ENCODE results near the gene INTS3.

The INTS3 gene
- 87.1 to 117 (median 93.4) reads per million in 4 experiments for total RNA-seq

DNA sequence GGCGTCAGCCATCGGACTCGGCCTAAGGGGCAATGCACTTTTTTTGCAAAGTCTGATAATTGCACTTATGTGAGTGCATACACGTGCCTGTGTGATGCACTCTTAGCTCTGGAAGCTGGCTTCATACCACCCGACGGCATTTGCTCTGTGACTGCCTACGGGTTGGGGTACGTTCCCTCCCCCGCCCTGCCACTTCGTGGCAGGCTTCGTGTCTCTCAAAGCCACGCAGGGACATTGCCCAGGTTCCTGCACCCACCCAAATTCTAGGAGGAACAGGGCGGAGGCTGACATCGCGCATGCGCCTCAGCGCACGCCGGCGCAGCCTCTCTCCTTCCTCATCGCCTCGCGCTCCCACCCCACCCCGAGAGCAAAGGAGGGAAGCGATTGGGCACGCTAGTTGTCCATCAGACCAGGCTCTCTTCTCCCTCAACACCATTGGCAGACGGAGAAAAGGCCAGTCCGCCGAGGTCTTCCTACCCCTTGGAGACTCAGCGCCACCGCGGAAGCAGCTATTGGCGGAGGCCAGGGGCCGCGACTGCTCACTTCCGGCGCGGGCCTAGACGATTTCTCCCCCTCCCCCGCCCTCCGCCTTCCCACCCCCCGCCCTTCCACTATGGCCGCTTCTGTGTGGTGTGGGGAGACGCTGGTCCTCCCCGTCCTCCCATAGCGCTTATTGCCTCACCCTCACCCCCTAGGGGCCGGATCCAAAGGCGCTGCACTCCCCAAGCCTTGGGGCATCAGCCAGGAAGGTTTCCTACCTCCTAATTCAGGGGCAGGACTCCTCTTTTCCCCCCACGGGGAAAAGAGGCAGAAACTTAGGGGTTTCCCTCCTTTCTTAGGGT lies at the start of gene INTS3:
Gene INTS3, plus strand, starts transcription at position 588 of the 842 bp plus-strand sequence. CDS start 585 bp downstream, outside the sequence.
- peak; percentile 99 for DNase-seq

GRCh38 chr1:153678519-153679336 lies 49.1 kb upstream of the INTS3 start, which contains the start of gene NPR1:
Gene NPR1 (plus strand): TSS chr1:153678688. CDS start chr1:153679109, 421 bp downstream.
- DNase-seq: no peak

GRCh38 chr1:153679337-153680119 lies 48.3 kb upstream of the INTS3 start:
- DNase-seq: no peak

- no peak for DNase-seq
Observed at GRCh38 chr1:153680120-153680403, 47.8 kb upstream of the INTS3 start.

DNA sequence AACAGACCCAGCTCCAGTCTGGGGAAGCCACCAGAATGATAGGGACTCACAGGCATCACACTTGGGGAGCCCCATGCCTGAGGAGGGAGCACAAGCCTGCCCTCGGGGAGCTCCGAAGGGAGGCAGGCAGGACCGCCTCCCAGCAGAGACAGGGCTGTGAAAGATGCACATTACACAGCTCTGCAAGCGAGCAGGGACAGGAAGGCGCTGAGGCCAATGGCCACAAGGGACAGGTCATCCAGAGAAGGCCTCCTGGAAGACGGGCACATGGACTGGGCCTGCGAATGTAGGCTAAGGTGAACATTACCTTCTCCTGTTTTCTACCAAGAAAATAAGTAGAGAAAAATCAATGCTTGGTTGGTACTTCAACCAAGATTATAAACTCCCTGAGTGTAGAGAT lies 45.1 kb upstream of the INTS3 start:
- DNase-seq: no peak

- no peak for DNase-seq
Observed at GRCh38 chr1:153683854-153684253, 44.0 kb upstream of the INTS3 start.

DNA sequence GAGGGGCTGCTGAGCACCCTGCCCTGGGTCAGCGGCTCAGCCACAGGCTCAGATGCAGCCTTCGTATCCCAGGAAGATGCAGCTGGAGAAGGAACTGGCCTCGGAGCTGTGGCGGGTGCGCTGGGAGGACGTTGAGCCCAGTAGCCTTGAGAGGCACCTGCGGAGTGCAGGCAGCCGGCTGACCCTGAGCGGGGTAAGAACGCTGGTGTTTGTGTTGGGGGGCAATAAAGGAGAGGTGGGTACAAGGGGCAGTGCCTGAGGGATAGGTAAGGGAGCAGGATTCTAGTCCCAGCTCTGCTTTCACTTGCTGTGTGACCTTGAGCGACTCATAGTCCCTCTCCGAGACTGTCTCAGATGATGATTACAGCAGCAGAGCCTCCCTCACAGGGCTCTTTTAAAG lies 43.0 kb upstream of the INTS3 start:
- no peak for DNase-seq

- no peak for DNase-seq
Observed at GRCh38 chr1:153685544-153686340, 42.1 kb upstream of the INTS3 start.

DNA sequence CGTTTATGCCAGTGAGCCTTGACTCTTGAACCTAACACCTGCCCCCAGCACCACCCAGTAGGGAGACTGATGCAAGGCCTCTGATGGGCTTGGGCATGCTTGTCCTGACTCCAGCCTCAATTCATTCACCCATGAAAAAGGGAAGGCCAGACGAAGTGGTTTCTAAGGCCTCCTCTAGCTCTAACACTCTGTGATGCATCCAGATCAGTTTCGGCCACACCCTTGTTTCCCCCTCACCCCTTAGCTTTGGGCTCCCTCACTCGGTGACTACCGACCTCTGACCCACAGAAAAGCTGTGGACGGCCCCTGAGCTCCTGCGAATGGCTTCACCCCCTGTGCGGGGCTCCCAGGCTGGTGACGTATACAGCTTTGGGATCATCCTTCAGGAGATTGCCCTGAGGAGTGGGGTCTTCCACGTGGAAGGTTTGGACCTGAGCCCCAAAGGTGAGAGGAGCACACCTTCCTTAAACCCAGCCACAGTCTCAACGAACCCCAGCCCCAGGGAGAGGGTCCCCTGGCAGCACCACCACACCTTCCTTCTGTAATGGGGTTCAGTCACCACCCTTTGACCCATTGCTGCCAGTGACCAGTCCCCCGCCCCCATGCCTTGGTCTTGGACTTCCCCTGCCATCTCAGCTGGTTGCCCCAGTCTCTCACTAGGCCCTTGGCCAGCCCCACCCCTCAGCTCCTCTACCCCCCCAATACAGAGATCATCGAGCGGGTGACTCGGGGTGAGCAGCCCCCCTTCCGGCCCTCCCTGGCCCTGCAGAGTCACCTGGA lies 40.3 kb upstream of the INTS3 start:
- DNase-seq: no peak

- no peak for DNase-seq
Observed at GRCh38 chr1:153688276-153688675, 39.6 kb upstream of the INTS3 start.

DNA sequence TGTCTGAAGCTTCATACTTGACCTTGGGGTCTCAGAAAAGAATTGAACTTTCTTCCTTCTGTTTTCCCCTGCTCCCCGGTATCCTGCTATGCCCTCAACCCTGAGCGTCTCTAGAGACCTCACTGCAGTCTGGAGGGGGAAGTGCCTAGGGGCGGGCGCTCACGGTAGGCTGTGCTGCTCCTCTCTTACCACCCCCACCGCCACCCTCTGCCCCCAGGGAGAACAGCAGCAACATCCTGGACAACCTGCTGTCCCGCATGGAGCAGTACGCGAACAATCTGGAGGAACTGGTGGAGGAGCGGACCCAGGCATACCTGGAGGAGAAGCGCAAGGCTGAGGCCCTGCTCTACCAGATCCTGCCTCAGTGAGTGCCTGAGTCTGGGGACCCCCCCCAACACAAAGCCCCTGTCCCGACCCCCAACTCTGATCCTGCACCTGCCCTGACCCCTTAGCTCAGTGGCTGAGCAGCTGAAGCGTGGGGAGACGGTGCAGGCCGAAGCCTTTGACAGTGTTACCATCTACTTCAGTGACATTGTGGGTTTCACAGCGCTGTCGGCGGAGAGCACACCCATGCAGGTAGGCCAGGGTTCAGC lies 39.0 kb upstream of the INTS3 start:
- DNase-seq: no peak

DNA sequence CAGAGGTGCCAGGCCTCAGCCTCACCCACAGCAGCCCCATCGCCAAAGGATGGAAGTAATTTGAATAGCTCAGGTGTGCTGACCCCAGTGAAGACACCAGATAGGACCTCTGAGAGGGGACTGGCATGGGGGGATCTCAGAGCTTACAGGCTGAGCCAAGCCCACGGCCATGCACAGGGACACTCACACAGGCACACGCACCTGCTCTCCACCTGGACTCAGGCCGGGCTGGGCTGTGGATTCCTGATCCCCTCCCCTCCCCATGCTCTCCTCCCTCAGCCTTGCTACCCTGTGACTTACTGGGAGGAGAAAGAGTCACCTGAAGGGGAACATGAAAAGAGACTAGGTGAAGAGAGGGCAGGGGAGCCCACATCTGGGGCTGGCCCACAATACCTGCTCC lies 34.4 kb upstream of the INTS3 start:
- no peak for DNase-seq

DNA sequence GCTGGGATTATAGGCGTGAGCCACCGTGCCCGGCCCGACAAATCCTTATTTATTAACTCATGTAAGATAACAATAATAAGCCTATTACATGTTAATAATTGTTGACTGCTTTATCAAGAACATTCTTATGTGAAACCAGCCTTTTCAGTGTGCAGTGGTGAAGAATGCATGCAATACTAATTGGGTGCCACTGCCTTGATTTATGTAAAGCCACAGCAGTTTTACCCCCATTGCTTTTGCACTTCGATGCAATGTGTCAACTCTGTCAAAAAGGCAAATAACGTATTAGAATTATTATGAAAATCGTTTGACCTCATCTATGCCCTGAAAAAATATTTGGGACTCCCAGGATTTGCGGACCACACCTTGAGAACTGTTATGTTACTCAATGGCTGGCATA lies 31.1 kb upstream of the INTS3 start:
- no peak for DNase-seq

GRCh38 chr1:153697191-153698019 lies 30.4 kb upstream of the INTS3 start:
- DNase-seq: no peak

DNA sequence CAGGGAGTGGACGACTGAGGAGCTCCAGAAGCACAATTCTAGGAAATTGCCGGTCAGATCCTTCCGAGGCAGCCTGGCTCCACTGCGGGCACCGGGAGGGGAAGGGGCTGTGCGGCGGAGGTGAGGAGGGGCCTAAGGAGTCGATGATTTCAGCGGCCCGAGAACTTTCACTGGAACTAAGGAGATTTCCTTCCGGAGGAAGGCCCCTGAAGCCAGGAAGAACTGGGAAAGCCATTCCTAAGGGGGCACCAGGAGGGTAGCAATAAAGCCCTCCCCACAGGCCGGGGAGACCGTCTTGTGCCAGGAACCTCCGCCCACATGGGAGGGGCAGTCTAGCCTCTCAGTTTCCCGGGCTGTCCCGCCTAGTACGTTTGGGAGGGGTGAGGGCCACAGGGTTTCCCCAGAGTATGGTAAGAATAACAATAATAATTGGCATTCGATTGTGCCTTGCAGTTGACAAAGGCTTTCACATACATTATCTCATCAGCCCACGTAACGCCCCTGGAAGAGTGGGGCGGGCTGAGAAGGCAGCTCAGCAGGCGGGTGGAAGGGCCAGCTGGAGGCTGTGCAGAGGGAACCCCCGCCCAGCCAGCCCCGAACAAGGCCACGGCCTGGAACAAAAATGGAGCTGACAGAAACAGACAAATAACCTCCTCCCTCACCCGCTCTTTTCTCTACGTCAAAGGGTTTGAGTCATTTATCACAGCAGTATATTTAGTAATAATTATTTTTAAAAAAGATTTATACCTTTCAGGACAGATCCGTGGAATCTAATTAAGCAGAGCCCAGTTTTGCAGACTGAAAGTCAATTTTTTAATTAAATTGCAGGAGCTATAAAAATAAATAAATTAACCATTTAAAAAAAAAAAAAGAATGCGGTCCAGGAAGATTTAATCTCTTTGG lies 29.6 kb upstream of the INTS3 start:
- no peak for DNase-seq

- DNase-seq: no peak
Observed at GRCh38 chr1:153698923-153699714, 28.7 kb upstream of the INTS3 start.

DNA sequence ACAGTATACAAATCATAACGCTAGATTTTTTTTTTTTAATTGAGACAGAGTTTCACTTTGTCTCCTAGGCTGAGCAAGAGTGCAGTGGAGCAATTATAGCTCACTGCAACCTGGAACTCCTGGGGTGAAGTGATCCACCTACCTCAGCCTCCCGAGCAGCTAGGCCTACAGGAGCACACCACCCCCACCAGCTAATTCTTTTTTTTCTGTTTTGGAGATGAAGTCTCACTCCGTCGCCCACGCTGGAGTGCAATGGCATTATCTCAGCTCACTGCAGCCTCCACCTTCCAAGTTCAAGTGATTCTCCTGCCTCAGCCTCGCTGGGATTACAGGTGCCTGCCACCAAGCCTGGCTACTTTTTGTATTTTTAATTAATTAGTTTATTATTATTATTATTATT lies 28.1 kb upstream of the INTS3 start:
- no peak for DNase-seq

GRCh38 chr1:153705484-153705883 lies 22.4 kb upstream of the INTS3 start:
- DNase-seq: no peak
